WTC11 (cell line): ENCODE measurements around the gene MOSPD3. TPM values are rescaled to one million over a fixed set of nuclear protein-coding genes. Genes with fewer than 3 reads are reported as not detected.
A peak's percentile ranks its signal among the peaks of the same experiment; 100 is the strongest.

Source experiments
- ATAC-seq: fragments of 200-7000 bp; cut with Tn5 transposase; 2 replicates; pipeline ENCODE4 v1.10.0; 2021; ENCODE audit warnings: mild to moderate bottlenecking, moderate library complexity
- CTCF ChIA-PET: fragments of 300-600 bp; sonication (Branson Sonifier 250); formaldehyde crosslinking; loops from one replicate; lab custom pipeline; 2021; ENCODE audit warnings: antibody characterized with exemption; lab: Charles Lee
- POLR2A ChIA-PET: fragments of 350-600 bp; sonication (Branson Sonifier 250); formaldehyde crosslinking; loops from one replicate; lab custom pipeline; 2021; ENCODE audit warnings: antibody characterized with exemption; lab: Charles Lee
- DNase-seq: peaks from one replicate; pipeline ENCODE4 v3.0.0; 2021; ENCODE audit warnings: low spot score
- H3K27ac Mint-ChIP-seq: 2 replicates; pipeline ENCODE4 v1.8.0; 2021; ENCODE audit warnings: mixed read lengths
- H3K27me3 Mint-ChIP-seq: 2 replicates; pipeline ENCODE4 v1.8.0; 2021; ENCODE audit warnings: low read depth, mild to moderate bottlenecking, moderate library complexity, mixed read lengths
- H3K36me3 Mint-ChIP-seq: 2 replicates; pipeline ENCODE4 v1.8.0; 2021; ENCODE audit warnings: mixed read lengths
- H3K4me1 Mint-ChIP-seq: 2 replicates; pipeline ENCODE4 v1.8.0; 2022; ENCODE audit warnings: mixed read lengths
- H3K4me3 Mint-ChIP-seq: 2 replicates; pipeline ENCODE4 v1.8.0; 2021; ENCODE audit warnings: mild to moderate bottlenecking, moderate library complexity, mixed read lengths
- H3K9me3 Mint-ChIP-seq: 2 replicates; pipeline ENCODE4 v1.8.0; 2021; ENCODE audit warnings: mixed read lengths
- ELF4 ChIP-seq: sonication (generic); formaldehyde crosslinking; IDR thresholded peaks from 2 replicates; pipeline ENCODE4 v1.8.1; 2022; ENCODE audit warnings: low read depth, mild to moderate bottlenecking, moderate library complexity, missing genetic modification reagents
- ESRRA ChIP-seq: sonication (generic); formaldehyde crosslinking; IDR thresholded peaks from 2 replicates; pipeline ENCODE4 v1.8.1; 2022; ENCODE audit warnings: mild to moderate bottlenecking, missing genetic modification reagents, borderline replicate concordance
- HMGA2 ChIP-seq: fragments of 250-450 bp; sonication (Bioruptor Pico); IDR thresholded peaks from 2 replicates; pipeline ENCODE4 v1.4.0; 2021; ENCODE audit warnings: mild to moderate bottlenecking, moderate library complexity
- NFATC4 ChIP-seq: fragments of 250-450 bp; sonication (Bioruptor Pico); IDR thresholded peaks from 2 replicates; pipeline ENCODE4 v1.9.0; 2021; ENCODE audit warnings: mild to moderate bottlenecking
- ZNF121 ChIP-seq: sonication (generic); formaldehyde crosslinking; IDR thresholded peaks from 2 replicates; pipeline ENCODE4 v1.8.0; 2023; ENCODE audit warnings: missing genetic modification reagents
- ZNF396 ChIP-seq: fragments of 250-450 bp; sonication (Bioruptor Pico); IDR thresholded peaks from 2 replicates; pipeline ENCODE4 v1.8.0; 2021; ENCODE audit warnings: mild to moderate bottlenecking, moderate library complexity, borderline replicate concordance
- ZNF416 ChIP-seq: fragments of 250-450 bp; sonication (Bioruptor Pico); IDR thresholded peaks from 2 replicates; pipeline ENCODE4 v1.9.0; 2021; ENCODE audit warnings: mild to moderate bottlenecking, inconsistent platforms
- total RNA-seq: library from RNA; stranded (reverse); gene quantifications from 3 replicates; pipeline ENCODE4 v1.2.3, GENCODE V29; 2021
- TF ChIP-seq, protein P1 (sequence below): sonication (generic); formaldehyde crosslinking; IDR thresholded peaks from 2 replicates; pipeline ENCODE4 v1.8.0; 2022; ENCODE audit warnings: mild to moderate bottlenecking, missing genetic modification reagents
- TF ChIP-seq, protein P2 (sequence below): sonication (generic); formaldehyde crosslinking; IDR thresholded peaks from 2 replicates; pipeline ENCODE4 v1.8.0; 2023; ENCODE audit warnings: missing genetic modification reagents, mild to moderate bottlenecking, borderline replicate concordance
- TF ChIP-seq, protein P3 (sequence below): sonication (generic); formaldehyde crosslinking; IDR thresholded peaks from 2 replicates; pipeline ENCODE4 v1.8.1; 2022; ENCODE audit warnings: low read depth, missing genetic modification reagents, borderline replicate concordance
- TF ChIP-seq, protein P4 (sequence below): sonication (generic); formaldehyde crosslinking; IDR thresholded peaks from 2 replicates; pipeline ENCODE4 v1.8.0; 2022; ENCODE audit warnings: mild to moderate bottlenecking, missing genetic modification reagents
- TF ChIP-seq, protein P5 (sequence below): fragments of 200-600 bp; IDR thresholded peaks from 2 replicates; pipeline ENCODE4 v1.8.0; 2022; ENCODE audit warnings: antibody characterized with exemption

MOSPD3 gene
- total RNA-seq, 1 experiment from 2014 or later = 21.9 TPM

DNA sequence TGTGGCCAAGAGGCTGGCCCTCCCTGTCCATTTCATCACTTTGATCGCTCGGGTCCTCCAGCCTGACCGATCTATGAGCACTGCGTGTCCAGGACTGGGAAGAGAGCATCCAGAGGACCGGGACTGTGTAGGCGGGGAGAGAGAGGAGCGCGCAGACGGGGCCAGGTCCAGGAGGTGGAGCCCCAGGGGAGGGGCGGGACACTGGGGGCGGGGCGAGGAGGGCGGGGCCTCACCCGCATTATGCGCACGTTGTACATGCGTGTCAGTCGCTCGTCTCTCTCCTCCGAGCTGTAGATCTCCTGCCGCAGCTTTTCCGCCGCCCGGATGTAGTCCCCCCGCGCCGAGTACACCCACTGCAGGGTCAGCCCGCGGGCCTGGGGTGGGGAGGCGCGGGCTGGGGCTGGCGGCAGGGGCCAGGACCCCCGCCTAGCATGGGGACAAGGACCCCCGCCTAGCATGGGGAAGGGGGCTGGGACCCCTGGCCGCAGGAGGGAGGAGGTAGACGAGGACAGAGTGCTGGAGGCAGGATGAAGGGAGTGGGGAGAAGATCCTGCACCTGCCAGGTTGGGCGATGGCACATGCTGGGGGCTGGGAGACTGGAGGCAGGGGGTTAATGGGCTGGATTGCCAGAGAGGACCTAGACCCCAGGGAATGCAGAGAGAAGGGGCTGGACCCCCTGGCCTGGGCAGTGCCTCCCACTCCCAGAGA lies 14.3 kb downstream of the MOSPD3 start (continued):
- TF ChIP-seq, protein P1, sequence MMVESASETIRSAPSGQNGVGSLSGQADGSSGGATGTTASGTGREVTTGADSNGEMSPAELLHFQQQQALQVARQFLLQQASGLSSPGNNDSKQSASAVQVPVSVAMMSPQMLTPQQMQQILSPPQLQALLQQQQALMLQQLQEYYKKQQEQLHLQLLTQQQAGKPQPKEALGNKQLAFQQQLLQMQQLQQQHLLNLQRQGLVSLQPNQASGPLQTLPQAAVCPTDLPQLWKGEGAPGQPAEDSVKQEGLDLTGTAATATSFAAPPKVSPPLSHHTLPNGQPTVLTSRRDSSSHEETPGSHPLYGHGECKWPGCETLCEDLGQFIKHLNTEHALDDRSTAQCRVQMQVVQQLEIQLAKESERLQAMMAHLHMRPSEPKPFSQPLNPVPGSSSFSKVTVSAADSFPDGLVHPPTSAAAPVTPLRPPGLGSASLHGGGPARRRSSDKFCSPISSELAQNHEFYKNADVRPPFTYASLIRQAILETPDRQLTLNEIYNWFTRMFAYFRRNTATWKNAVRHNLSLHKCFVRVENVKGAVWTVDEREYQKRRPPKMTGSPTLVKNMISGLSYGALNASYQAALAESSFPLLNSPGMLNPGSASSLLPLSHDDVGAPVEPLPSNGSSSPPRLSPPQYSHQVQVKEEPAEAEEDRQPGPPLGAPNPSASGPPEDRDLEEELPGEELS (CRISPR knock-in tag) = no peak
- TF ChIP-seq ELF4 (no peak), ESRRA (no peak), ZNF121 (CRISPR knock-in tag) (peak; percentile 83; the same call in 1 of the 2 replicates)
- TF ChIP-seq, protein P2, sequence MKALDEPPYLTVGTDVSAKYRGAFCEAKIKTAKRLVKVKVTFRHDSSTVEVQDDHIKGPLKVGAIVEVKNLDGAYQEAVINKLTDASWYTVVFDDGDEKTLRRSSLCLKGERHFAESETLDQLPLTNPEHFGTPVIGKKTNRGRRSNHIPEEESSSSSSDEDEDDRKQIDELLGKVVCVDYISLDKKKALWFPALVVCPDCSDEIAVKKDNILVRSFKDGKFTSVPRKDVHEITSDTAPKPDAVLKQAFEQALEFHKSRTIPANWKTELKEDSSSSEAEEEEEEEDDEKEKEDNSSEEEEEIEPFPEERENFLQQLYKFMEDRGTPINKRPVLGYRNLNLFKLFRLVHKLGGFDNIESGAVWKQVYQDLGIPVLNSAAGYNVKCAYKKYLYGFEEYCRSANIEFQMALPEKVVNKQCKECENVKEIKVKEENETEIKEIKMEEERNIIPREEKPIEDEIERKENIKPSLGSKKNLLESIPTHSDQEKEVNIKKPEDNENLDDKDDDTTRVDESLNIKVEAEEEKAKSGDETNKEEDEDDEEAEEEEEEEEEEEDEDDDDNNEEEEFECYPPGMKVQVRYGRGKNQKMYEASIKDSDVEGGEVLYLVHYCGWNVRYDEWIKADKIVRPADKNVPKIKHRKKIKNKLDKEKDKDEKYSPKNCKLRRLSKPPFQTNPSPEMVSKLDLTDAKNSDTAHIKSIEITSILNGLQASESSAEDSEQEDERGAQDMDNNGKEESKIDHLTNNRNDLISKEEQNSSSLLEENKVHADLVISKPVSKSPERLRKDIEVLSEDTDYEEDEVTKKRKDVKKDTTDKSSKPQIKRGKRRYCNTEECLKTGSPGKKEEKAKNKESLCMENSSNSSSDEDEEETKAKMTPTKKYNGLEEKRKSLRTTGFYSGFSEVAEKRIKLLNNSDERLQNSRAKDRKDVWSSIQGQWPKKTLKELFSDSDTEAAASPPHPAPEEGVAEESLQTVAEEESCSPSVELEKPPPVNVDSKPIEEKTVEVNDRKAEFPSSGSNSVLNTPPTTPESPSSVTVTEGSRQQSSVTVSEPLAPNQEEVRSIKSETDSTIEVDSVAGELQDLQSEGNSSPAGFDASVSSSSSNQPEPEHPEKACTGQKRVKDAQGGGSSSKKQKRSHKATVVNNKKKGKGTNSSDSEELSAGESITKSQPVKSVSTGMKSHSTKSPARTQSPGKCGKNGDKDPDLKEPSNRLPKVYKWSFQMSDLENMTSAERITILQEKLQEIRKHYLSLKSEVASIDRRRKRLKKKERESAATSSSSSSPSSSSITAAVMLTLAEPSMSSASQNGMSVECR (CRISPR knock-in tag) = no peak

DNA sequence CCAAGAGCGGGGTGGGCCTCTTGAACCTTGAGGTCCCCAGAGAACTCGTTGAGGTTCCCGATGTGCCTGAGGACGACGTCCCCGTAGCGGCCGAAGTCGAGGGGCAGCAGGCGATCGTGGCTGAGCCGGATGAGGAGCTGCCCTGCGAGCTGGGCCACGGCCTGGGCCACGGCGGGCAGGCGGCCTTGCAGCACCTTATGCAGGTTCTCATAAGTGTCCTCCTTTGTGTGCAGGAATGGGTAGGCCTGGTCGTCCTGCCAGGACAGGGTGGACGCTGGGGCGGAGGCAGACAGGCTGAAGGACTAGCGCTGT lies 14.9 kb downstream of the MOSPD3 start:
- Mint-ChIP-seq H3K4me1 (peaks cover 7% of the 10 kb centered on the region), H3K9me3 (no peaks in the 10 kb centered on the region), H3K27ac (no peak overlapping the region), H3K36me3 (no peaks in the 10 kb centered on the region), H3K27me3 (peaks cover 27% of the 10 kb centered on the region), H3K4me3 (peak overlapping the region; percentile 31; the same call in 1 of the 2 replicates)
- ATAC-seq (no peak), DNase-seq (no peak)
- TF ChIP-seq, protein P3, sequence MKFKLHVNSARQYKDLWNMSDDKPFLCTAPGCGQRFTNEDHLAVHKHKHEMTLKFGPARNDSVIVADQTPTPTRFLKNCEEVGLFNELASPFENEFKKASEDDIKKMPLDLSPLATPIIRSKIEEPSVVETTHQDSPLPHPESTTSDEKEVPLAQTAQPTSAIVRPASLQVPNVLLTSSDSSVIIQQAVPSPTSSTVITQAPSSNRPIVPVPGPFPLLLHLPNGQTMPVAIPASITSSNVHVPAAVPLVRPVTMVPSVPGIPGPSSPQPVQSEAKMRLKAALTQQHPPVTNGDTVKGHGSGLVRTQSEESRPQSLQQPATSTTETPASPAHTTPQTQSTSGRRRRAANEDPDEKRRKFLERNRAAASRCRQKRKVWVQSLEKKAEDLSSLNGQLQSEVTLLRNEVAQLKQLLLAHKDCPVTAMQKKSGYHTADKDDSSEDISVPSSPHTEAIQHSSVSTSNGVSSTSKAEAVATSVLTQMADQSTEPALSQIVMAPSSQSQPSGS = no peak
- TF ChIP-seq HMGA2 (CRISPR knock-in tag) (no peak), ZNF416 (CRISPR knock-in tag) (no peak), ELF4 (no peak)
- TF ChIP-seq, protein P4, sequence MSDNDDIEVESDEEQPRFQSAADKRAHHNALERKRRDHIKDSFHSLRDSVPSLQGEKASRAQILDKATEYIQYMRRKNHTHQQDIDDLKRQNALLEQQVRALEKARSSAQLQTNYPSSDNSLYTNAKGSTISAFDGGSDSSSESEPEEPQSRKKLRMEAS (CRISPR knock-in tag) = no peak
- ChIA-PET CTCF (interaction anchor here (0.5 to 2.6 kb wide), 4 partner anchors 14 to 78 kb away, joined by 3 to 37 read pairs (median 10); partner anchors contain the start of genes MOSPD3 and POP7), POLR2A (no interaction called here)

DNA sequence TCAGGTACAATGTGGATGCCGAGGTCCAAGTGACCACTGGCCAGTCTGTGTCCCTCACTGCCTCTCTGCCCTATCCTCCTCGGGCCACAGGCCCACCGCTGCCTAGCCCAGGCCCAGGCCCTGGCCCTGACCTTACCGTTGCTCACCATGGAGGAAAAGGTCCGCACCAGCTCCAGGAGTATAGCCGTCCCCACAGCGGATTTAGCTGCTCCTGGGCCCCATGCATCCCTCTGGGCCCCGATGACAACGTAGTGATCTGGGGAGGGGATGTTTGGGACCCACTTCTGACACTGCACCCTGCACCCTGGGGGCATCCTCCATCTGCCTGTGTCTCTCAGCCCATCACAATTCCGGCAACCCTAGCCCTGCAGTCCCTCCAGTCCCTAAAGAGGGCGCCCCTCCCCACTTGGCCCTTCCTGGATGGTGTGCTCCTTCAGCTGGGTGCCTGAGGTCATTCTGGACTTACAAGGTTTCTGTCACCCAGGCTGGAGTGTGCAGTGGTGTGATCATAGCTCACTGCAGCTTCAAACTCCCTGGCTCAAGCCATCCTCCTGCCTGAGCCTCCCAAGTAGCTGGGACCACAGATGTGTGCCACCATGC lies 16.9 kb downstream of the MOSPD3 start:
- peaks cover 6% of the 10 kb centered on the region for H3K4me1 Mint-ChIP-seq
- TF ChIP-seq, protein P5, sequence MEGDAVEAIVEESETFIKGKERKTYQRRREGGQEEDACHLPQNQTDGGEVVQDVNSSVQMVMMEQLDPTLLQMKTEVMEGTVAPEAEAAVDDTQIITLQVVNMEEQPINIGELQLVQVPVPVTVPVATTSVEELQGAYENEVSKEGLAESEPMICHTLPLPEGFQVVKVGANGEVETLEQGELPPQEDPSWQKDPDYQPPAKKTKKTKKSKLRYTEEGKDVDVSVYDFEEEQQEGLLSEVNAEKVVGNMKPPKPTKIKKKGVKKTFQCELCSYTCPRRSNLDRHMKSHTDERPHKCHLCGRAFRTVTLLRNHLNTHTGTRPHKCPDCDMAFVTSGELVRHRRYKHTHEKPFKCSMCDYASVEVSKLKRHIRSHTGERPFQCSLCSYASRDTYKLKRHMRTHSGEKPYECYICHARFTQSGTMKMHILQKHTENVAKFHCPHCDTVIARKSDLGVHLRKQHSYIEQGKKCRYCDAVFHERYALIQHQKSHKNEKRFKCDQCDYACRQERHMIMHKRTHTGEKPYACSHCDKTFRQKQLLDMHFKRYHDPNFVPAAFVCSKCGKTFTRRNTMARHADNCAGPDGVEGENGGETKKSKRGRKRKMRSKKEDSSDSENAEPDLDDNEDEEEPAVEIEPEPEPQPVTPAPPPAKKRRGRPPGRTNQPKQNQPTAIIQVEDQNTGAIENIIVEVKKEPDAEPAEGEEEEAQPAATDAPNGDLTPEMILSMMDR = peak; percentile 42; the same call in 1 of the 2 replicates
- TF ChIP-seq ZNF396 (no peak), NFATC4 (CRISPR knock-in tag) (no peak)
- TF ChIP-seq, all 79 proteins: peak for 1
- ChIA-PET CTCF (interaction anchor here (0.6 to 2.8 kb wide), 30 partner anchors 9 to 174 kb away, joined by 3 to 33 read pairs (median 5); partner anchors contain the start of genes ACTL6B, AGFG2, FBXO24 and GNB2), POLR2A (interaction anchor here (0.5 to 0.8 kb wide), 2 partner anchors 10 to 16 kb away, joined by 4 read pairs; partner anchors contain the start of gene MOSPD3)
- Mint-ChIP-seq H3K27me3 (peaks cover 46% of the 10 kb centered on the region), H3K36me3 (no peaks in the 10 kb centered on the region), H3K27ac (no peak overlapping the region), H3K4me3 (no peak overlapping the region), H3K9me3 (no peaks in the 10 kb centered on the region)
- peak; percentile 67 for ATAC-seq
- peak; percentile 87 for DNase-seq
